Measurements from ENCODE around the gene CPSF4.
"Not testable (repeated sequence)": the region's sequence is repeated elsewhere in the genome, so short reads cannot be mapped to it uniquely, and the experiment has no call there.

Gene CPSF4

DNA sequence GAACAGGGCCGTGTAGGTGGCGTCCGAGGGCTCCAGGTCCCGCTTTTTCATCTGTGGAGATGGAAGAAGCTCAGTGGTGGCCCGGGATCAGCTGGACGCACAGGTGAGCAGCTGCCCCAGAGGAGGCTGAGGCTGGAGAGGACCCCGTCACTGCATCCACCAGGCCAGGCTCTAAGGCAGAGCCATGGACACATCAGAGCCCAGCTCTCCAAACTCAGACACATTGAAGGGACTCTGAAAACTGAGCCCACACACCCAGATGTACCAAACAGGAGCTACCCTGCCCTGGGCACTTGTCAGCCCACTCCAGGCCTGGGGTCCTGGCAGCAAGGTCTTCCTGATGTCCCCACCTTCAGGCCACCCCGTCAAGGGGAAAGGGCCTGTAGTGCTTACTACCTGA lies 9.0 kb upstream of the CPSF4 start:
- no peak overlapping the region for H3K4me3 ChIP-seq
- TF ChIP-seq POLR2AphosphoS5 (IDR thresholded peaks at IDR 0.05; ENCODE audit: borderline replicate concordance, low read depth, low read length) (no peak), FOXP2 (optimal IDR thresholded peaks at IDR 0.05; ENCODE audit: control extremely low read depth, extremely low read length, insufficient read depth) (no peak), EZH2 (IDR thresholded peaks at IDR 0.05) (no peak)
- H3K27ac ChIP-seq: no peak overlapping the region
- no peak for DNase-seq (ENCODE audit: low read depth, low spot score)
- no peaks in the 10 kb centered on the region for H3K9me3 ChIP-seq (ENCODE audit: low read depth, low read length)
- no peak overlapping the region for H3K9ac ChIP-seq (ENCODE audit: insufficient read length)
- H3K36me3 ChIP-seq (ENCODE audit: insufficient read depth, low read length): peaks cover 51% of the 10 kb centered on the region; the same call in 1 of the 2 replicates

- H3K9me3 ChIP-seq (ENCODE audit: low read depth, low read length); DNase-seq (ENCODE audit: low read depth, low spot score); H3K27ac ChIP-seq; H3K9ac ChIP-seq (ENCODE audit: insufficient read length); H3K4me3 ChIP-seq: not testable (repeated sequence)
- peaks cover 50% of the 10 kb centered on the region; the same call in 1 of the 2 replicates for H3K36me3 ChIP-seq (ENCODE audit: insufficient read depth, low read length)
Measured at GRCh38 chr7:99431756-99432540, 6.8 kb upstream of the CPSF4 start.

DNA sequence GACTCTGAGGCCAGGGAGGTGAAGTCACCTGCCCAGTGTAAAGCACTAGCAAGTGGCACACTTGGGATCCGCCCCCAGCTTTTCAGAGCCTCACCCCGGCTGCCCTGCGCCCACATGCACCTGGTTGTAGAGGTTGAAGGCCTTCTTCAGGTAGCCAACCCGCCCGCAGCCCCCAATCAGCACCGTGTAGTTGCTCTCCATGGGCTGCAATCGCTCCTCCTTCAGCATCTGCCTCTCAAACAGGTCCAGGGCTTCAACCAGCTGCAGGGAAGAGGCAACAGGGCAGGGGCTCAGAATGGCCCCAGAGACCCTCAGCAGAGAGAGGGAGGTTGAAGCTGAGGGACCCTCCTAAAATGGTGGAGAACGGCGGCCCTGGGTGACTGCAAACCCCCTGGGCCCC lies 5.6 kb upstream of the CPSF4 start:
- Histone ChIP-seq H3K9ac (ENCODE audit: insufficient read length) (no peak overlapping the region), H3K36me3 (ENCODE audit: insufficient read depth, low read length) (peaks cover 50% of the 10 kb centered on the region; the same call in 1 of the 2 replicates), H3K9me3 (ENCODE audit: low read depth, low read length) (no peaks in the 10 kb centered on the region), H3K4me3 (no peak overlapping the region), H3K27ac (no peak overlapping the region)
- DNase-seq (ENCODE audit: low read depth, low spot score): no peak
- no peak for TF ChIP-seq FOXP2 (optimal IDR thresholded peaks at IDR 0.05; ENCODE audit: control extremely low read depth, extremely low read length, insufficient read depth)
- TF ChIP-seq POLR2AphosphoS5 (IDR thresholded peaks at IDR 0.05; ENCODE audit: borderline replicate concordance, low read depth, low read length): no peak
- no peak for TF ChIP-seq EZH2 (IDR thresholded peaks at IDR 0.05)

- H3K9ac ChIP-seq (ENCODE audit: insufficient read length): peak overlapping the region; percentile 95
- H3K4me3 ChIP-seq: peak overlapping the region; percentile 98
- peaks cover 29% of the 10 kb centered on the region; the same call in 1 of the 2 replicates for H3K36me3 ChIP-seq (ENCODE audit: insufficient read depth, low read length)
- peak overlapping the region; percentile 54; the same call in 1 of the 2 replicates for H3K27ac ChIP-seq
- H3K9me3 ChIP-seq (ENCODE audit: low read depth, low read length): no peaks in the 10 kb centered on the region
- TF ChIP-seq EZH2 (IDR thresholded peaks at IDR 0.05) (no peak), FOXP2 (optimal IDR thresholded peaks at IDR 0.05; ENCODE audit: control extremely low read depth, extremely low read length, insufficient read depth) (no peak), POLR2AphosphoS5 (IDR thresholded peaks at IDR 0.05; ENCODE audit: borderline replicate concordance, low read depth, low read length) (no peak)
- DNase-seq (ENCODE audit: low read depth, low spot score): no peak
Measured at GRCh38 chr7:99437946-99438572, 684 bp upstream of the CPSF4 start.

- H3K36me3 ChIP-seq (ENCODE audit: insufficient read depth, low read length): peaks cover 27% of the 10 kb centered on the region
- no peak for DNase-seq (ENCODE audit: low read depth, low spot score)
- no peak for TF ChIP-seq POLR2AphosphoS5 (IDR thresholded peaks at IDR 0.05; ENCODE audit: borderline replicate concordance, low read depth, low read length)
- no peak for TF ChIP-seq FOXP2 (optimal IDR thresholded peaks at IDR 0.05; ENCODE audit: control extremely low read depth, extremely low read length, insufficient read depth)
- no peak for TF ChIP-seq EZH2 (IDR thresholded peaks at IDR 0.05)
- H3K27ac ChIP-seq: no peak overlapping the region
- no peaks in the 10 kb centered on the region for H3K9me3 ChIP-seq (ENCODE audit: low read depth, low read length)
- H3K9ac ChIP-seq (ENCODE audit: insufficient read length): peak overlapping the region; percentile 95
- H3K4me3 ChIP-seq: peak overlapping the region; percentile 98
Measured at GRCh38 chr7:99440195-99440594, 1.5 kb downstream of the CPSF4 start.

DNA sequence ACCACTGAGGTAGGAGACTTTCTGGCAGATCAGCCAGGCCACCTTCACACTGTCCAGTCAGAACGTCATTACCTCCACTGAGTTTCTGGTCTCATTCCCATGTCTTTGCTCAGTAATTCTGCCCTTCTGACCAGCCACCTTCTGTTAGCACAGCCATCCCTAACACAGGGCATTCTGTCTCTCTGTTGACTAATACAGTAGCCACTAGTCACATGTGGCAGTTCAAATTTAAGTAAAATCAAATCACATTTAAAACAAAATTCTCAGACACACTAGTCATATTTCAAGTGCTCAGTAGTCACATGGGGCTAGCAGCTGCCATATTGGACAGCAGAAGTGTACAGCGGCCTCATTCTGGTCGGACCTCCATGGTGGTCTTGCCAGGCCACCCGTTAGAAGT lies 7.4 kb downstream of the CPSF4 start:
- Histone ChIP-seq H3K9me3 (ENCODE audit: low read depth, low read length) (no peaks in the 10 kb centered on the region), H3K36me3 (ENCODE audit: insufficient read depth, low read length) (peaks cover 73% of the 10 kb centered on the region)
- DNase-seq (ENCODE audit: low read depth, low spot score): no peak

DNA sequence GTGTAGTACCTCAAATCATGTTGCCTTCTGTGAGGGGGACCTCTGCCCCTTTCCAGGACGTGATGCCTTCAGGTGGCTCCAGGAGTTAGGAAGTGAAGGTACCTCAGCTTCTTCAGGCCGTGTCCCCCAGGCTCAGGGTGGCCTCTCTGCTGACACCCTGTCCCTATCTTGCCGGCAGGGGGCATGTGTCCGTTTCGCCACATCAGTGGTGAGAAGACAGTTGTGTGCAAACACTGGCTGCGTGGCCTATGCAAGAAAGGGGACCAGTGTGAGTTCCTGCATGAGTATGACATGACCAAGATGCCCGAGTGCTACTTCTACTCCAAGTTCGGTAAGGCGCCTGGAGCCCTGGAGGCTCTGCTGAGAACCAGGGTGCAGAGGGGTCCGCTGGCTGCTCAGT lies 9.2 kb downstream of the CPSF4 start:
- no peak for DNase-seq (ENCODE audit: low read depth, low spot score)
- H3K4me3 ChIP-seq: no peak overlapping the region
- TF ChIP-seq EZH2 (IDR thresholded peaks at IDR 0.05) (no peak), POLR2AphosphoS5 (IDR thresholded peaks at IDR 0.05; ENCODE audit: borderline replicate concordance, low read depth, low read length) (no peak), FOXP2 (optimal IDR thresholded peaks at IDR 0.05; ENCODE audit: control extremely low read depth, extremely low read length, insufficient read depth) (no peak)
- H3K27ac ChIP-seq: no peak overlapping the region
- H3K9me3 ChIP-seq (ENCODE audit: low read depth, low read length): no peaks in the 10 kb centered on the region
- peaks cover 75% of the 10 kb centered on the region for H3K36me3 ChIP-seq (ENCODE audit: insufficient read depth, low read length)
- no peak overlapping the region for H3K9ac ChIP-seq (ENCODE audit: insufficient read length)

More for the DNA sequence above, 7.4 kb downstream of the CPSF4 start:
- TF ChIP-seq EZH2 (IDR thresholded peaks at IDR 0.05) (no peak), POLR2AphosphoS5 (IDR thresholded peaks at IDR 0.05; ENCODE audit: borderline replicate concordance, low read depth, low read length) (no peak), FOXP2 (optimal IDR thresholded peaks at IDR 0.05; ENCODE audit: control extremely low read depth, extremely low read length, insufficient read depth) (no peak)
- no peak overlapping the region for H3K9ac ChIP-seq (ENCODE audit: insufficient read length)
- no peak overlapping the region for H3K27ac ChIP-seq
- no peak overlapping the region for H3K4me3 ChIP-seq

- Histone ChIP-seq H3K4me3 (no peak overlapping the region), H3K9ac (ENCODE audit: insufficient read length) (no peak overlapping the region), H3K9me3 (ENCODE audit: low read depth, low read length) (no peaks in the 10 kb centered on the region), H3K36me3 (ENCODE audit: insufficient read depth, low read length) (peaks cover 74% of the 10 kb centered on the region), H3K27ac (no peak overlapping the region)
- TF ChIP-seq EZH2 (IDR thresholded peaks at IDR 0.05) (no peak), FOXP2 (optimal IDR thresholded peaks at IDR 0.05; ENCODE audit: control extremely low read depth, extremely low read length, insufficient read depth) (no peak), POLR2AphosphoS5 (IDR thresholded peaks at IDR 0.05; ENCODE audit: borderline replicate concordance, low read depth, low read length) (no peak)
- DNase-seq (ENCODE audit: low read depth, low spot score): no peak
Measured at GRCh38 chr7:99448855-99449254, 10.1 kb downstream of the CPSF4 start.

All from SK-N-MC (cell line).